Breast epithelium (tissue), 3 donors: ENCODE data around the gene LIPE.

Experiments used
- POLR2A ChIP-seq: fragments of 450-650 bp; IDR thresholded peaks from one replicate; pipeline ENCODE4 v1.6.1; 2016; ENCODE audit warnings: antibody characterized with exemption, mild to moderate bottlenecking, moderate library complexity
- POLR2AphosphoS5 ChIP-seq, 3 donors: sonication (generic); formaldehyde crosslinking; IDR thresholded peaks; one replicate each; pipeline ENCODE4 v1.6.1; 2017; ENCODE audit warnings: antibody characterized with exemption in 3 of 3
- TF ChIP-seq, protein P1 (sequence below), 3 donors: fragments of 450-650 bp; IDR thresholded peaks; one replicate each; pipeline ENCODE4 v1.5.1; 2016 to 2017; ENCODE audit warnings: antibody characterized with exemption in 3 of 3, mild to moderate bottlenecking in 3 of 3, moderate library complexity in 3 of 3

- TF ChIP-seq, protein P1, sequence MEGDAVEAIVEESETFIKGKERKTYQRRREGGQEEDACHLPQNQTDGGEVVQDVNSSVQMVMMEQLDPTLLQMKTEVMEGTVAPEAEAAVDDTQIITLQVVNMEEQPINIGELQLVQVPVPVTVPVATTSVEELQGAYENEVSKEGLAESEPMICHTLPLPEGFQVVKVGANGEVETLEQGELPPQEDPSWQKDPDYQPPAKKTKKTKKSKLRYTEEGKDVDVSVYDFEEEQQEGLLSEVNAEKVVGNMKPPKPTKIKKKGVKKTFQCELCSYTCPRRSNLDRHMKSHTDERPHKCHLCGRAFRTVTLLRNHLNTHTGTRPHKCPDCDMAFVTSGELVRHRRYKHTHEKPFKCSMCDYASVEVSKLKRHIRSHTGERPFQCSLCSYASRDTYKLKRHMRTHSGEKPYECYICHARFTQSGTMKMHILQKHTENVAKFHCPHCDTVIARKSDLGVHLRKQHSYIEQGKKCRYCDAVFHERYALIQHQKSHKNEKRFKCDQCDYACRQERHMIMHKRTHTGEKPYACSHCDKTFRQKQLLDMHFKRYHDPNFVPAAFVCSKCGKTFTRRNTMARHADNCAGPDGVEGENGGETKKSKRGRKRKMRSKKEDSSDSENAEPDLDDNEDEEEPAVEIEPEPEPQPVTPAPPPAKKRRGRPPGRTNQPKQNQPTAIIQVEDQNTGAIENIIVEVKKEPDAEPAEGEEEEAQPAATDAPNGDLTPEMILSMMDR (IDR thresholded peaks at IDR 0.05) = no peak
- TF ChIP-seq POLR2AphosphoS5 (IDR thresholded peaks at IDR 0.05) = no peak
- no peak for TF ChIP-seq POLR2A
These were observed 47.6 kb upstream of the LIPE start for GRCh38 chr19:42474743-42475142.
